GM19023 (cell line): ENCODE measurements around the gene OTUB1.
A peak's percentile ranks its signal among the peaks of the same experiment; 100 is the strongest.

Source experiments
- ATAC-seq: cut with Tn5 transposase; IDR thresholded peaks from one replicate; pipeline ENCODE4 v1.9.1; 2021; ENCODE audit warnings: mild to moderate bottlenecking, moderate library complexity; ENCODE audit not compliant: unreplicated experiment

OTUB1 gene

DNA sequence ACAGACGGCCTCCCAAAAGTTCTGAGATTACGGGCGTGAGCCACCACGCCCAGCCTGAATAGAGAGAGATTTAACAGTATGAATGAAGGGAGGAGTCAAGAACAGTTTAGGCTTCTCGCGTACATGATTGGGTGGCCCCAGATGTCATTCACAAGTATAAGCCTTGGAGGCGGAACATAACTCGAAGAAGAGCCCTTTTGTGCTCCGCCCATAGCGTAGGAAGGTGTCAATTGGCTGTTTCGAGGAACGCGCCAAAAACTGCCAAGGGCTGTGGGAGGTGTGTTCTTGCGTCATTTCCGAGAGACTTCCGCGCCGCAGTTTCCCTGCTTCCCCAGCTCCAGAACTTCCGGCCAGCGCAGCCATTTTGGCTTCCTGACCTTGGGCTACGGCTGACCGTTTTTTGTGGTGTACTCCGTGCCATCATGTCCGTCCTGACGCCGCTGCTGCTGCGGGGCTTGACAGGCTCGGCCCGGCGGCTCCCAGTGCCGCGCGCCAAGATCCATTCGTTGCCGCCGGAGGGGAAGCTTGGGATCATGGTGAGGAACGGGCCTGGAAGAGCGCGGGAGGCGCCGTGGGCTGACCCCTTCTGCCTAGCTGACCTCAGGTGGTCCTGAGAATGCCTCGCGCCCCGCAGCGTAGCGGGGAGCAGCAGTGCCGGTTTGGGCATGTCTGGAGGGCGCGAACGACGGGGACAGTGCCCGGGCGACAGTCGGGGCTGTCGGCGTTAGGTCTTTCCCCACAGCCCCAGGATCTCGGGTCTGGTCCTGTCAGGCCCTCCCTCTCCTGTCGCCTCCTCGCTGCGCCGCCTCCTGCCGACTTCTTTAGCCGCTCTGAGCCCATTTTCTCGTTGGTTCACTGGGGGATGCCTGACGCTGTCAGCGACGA lies 11.7 kb upstream of the OTUB1 start, which contains the start of gene COX8A:
TSS of gene COX8A (plus strand) at position 362 of the 885 bp plus-strand sequence. CDS start at position 423, 61 bp downstream.
- peak; percentile 94 for ATAC-seq

DNA sequence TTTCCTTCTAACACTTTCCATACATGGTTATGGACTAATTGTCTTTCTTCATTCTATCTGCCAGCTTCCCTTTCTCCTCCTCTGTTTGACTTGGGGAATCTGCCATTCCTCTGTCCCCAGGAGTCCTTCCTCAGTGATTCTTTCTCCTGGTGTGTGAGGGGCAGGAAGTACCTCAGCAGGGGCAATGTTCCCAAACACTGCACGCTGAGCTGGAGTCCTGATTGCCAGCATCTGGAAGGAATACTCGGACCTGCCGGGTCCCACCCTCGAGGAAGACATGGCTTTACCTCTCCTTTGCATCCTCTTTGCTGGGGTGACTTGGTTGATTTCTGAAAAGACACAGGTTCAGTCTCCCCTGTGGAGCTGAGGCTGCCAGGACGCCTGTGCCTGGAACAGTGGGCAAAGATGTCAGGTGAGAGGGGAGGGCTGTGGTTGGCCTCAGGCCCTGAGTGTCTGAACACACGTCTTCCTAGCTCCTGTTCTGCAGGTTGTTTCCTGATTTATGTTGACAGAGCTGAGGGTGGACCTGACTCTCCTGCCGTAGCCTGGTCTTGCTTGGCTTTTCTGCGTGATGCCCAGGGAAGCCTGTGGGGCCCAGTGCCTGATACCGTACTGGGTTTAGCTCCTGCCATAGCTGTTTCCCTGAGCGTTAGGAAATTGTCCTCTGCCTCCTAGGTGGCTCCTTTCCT lies 7.5 kb upstream of the OTUB1 start:
- no peak for ATAC-seq

DNA sequence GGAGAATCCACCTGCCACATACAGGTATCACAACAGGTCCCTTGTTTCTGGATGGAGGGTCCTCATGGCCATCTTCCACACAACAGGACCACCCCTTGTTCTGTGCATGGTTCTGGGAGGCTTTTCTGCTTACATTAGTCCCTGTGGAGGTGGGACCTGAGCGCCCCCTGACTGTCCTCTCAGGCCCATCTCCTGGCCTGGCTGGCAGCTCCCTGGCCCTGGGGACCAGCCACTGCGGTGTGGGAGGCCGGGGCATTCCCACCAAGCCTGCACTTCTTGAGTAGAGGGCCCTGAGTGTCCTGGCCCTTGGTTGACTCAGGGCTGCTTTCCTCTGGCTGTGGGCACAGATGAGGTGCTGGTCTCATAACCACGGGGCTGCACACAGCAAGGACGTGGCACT lies 6.8 kb upstream of the OTUB1 start:
- ATAC-seq = no peak

DNA sequence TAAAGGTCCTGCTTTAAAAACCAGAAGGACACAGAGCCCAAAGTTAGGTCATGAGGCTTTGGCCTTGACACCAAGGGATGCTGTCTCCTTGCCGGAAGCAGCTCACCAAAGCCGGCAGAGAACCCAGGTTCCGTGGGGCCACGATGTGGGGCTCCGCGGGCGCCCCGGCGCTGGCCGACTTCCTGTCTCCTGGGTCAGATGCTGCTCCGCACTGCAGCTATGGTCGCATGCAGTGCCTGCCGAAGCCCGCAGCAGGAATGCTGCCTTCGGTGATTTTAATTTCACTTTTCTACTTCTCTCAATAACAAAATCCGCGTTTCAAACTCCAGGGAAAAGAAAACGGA lies 454 bp upstream of the OTUB1 start:
- no peak for ATAC-seq

DNA sequence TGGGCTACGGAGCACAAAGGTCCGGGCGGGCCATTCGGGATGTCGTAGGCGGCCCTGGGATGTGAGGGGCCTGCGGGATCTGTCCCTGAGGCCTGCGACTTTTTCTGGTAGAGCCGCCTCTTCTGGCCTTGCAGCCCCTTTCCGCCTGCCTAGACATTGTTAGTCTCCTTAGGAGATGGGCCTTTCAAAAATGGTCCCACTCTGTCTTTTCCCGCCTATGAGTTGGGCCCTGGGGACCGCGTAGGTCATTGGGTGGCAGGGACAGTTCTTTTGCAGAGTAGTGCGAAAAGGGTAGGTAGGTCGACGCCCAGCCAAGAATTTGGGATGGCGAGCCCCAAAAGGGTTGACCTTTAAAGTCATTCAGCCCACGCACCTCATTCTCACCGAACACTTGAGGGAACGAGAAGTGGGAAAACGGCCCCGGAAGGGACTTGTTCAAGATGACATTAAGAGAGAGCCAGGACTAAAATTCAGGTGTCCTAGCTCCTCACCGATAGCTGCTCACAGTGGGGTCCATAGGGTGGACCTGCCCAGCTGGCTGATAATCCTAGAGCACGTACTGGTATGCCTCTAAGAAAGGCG lies 785 bp downstream of the OTUB1 start:
- ATAC-seq = no peak

DNA sequence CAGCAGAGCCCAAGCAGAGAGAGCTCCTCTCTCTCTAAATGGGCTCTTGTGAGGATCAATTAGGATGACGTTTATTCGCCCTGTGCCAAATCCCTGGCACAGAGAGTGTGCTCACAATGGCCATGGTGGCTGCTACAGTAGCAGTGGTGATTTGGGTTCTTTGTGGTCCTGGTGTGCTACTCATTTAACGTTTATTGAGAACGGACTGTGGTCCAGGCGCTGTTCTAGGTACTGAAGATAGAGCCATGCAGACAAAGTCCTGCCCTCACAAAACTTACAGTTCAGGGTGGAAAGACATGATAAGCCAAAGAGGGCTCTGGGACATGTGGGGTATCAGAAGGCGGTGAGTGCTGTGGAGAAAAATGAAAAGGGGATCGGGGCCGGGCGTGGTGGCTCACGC lies 5.3 kb downstream of the OTUB1 start:
- no peak for ATAC-seq

DNA sequence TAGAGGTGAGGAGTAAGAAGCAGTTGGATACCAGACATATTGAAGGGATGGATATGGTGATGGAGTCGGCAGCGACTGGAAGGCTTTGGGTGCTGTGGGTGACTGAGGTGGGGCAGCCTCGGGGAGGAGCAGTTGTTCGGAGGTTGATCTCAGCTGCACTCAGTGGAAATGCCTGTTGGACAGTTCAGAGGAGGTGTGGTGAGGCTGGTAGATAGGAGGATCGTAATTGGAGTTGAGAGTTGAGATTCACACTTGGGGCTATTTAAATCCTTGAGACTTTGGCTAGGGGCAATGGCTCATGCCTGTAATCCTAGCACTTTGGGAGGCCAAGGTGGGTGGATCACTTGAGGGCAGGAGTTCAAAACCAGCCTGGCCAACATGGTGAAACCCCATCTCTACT lies 6.9 kb downstream of the OTUB1 start:
- no peak for ATAC-seq

DNA sequence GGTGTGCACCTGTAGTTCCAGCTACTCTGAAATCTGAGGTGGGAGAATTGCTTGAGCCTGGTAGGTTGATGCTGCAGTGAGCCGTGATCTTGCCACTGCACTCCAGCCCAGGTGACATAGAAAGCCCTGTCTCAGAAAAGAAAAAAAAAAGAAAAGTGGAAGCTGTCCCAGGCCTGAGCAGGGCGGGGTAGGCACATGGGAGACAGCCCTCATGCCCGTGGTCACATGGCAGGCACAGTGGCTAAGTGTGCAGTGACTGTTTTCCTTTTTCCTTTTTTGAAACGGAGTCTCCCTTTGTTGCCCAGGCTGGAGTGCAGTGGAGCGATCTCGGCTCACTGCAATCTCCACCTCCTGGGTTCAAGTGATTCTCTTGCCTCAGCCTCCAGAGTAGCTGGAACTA lies 7.8 kb downstream of the OTUB1 start:
- ATAC-seq = no peak

DNA sequence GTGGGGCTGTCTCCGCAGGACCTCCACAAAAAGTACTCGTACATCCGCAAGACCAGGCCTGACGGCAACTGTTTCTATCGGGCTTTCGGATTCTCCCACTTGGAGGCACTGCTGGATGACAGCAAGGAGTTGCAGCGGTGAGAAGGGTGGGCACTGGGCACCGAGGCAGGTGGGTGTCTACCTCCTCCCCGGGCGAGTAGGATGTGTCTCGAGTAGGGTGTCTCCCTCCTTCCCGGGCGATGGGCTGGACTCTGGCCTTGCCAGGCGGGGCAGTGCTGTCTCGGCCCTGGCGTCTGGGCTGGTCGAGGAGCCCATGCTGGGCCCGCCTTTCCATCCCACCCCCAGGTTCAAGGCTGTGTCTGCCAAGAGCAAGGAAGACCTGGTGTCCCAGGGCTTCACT lies 10.3 kb downstream of the OTUB1 start:
- no peak for ATAC-seq

DNA sequence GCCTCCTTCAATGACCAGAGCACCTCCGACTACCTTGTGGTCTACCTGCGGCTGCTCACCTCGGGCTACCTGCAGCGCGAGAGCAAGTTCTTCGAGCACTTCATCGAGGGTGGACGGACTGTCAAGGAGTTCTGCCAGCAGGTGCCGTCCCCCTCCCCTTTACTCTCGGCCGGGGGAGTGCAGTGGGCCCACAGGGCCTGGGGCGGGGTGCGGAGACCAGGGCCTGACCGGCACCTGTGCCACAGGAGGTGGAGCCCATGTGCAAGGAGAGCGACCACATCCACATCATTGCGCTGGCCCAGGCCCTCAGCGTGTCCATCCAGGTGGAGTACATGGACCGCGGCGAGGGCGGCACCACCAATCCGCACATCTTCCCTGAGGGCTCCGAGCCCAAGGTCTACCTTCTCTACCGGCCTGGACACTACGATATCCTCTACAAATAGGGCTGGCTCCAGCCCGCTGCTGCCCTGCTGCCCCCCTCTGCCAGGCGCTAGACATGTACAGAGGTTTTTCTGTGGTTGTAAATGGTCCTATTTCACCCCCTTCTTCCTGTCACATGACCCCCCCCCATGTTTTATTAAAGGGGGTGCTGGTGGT lies 11.0 kb downstream of the OTUB1 start:
- ATAC-seq = no peak

DNA sequence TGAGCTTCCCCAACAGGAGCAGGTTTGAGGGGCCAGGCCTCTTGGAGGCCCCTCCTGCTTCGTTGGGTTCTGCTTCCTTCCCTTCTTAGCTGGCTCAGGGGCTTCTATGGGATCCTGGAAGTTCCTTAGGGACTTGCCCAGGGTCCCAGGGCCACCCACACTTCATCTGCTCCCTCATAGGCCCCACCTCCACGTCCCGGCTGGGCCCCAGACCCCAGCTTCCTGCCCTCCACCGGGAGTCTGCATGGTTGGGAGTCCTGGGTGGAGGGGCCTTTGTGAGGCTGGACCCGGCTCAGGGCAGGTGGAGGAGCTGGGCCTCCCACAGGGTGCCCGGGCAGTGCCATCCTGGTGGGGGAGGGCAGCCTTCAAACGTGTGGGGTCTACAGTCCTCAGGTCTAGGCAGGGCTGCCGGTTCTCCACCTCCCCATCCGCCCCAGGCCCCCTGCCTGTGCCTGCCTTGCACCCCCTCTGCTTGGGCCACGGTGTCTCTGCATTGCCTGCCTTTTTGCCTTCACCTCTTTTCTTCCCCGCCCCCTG lies 11.6 kb downstream of the OTUB1 start:
- no peak for ATAC-seq

DNA sequence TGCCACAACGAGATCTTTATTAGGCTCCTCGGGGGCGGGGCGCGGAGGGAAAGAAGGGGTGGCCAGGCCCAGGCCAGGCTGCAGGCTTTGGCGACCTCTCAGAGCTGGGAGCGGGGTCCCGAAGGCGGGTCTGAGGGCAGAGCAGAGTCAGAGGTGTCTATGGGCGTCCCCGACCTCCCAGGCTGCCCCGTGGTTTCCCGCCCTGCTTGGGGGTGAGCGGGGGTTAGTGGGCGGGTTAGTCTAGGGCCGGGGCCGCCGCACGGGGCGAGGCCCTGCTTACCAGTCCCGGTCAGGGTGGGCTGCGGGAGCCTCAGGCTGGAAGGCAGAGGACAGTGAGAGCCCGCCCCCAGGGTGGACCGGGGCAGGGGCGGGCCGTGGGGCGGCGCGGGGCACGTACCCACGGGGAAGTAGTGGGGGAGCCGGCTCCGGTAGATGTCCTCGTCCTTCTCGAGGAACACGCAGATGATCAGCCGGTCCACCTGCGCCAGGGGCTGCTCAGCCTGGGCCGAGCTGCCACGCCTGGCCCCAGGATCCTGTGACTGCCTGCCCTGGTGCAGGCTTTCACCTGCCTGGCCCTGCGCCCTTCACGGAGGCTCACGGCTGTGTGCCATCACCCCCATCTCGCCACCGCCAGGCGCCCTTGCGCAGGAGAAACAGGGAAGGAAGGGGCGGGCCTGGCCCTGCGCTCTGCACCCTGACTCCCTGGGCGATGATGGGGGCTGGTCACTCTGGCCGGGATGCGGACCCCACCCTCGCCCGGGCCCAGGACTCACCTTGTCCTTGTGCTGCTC lies 12.5 kb downstream of the OTUB1 start:
- no peak for ATAC-seq

DNA sequence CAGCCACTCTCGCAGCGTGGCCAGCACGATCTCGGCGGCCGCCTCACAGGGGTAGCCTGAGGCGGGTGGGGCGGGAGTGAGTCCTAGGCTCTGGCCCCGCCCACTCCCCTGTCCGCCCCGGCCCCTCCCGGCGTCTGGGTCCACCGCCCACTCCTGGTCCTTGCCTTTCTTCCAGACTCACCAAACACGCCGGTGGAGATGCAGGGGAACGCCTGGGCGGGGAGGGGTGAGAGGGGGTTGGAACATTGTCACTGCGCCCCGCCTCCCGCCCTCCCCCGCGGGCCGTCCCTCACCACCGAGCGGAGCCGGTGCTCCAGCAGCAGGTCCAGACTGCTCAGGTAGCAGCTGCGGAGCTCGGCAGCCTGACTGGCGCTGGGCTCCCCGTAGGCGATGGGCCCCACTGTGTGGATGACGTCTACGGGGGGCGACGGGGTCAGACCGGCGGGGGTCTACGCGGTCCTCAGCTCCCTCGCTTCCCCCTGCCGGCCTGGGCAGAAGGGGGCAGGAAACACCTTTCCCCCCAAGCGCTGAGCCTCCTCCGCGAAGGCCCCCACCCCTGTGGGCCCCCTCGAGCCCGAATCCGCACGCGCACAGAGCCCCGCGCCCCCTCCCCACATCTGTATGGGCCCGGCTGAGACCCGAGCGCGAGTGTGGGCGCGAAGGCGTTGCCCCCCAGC lies 13.2 kb downstream of the OTUB1 start:
- ATAC-seq = no peak

DNA sequence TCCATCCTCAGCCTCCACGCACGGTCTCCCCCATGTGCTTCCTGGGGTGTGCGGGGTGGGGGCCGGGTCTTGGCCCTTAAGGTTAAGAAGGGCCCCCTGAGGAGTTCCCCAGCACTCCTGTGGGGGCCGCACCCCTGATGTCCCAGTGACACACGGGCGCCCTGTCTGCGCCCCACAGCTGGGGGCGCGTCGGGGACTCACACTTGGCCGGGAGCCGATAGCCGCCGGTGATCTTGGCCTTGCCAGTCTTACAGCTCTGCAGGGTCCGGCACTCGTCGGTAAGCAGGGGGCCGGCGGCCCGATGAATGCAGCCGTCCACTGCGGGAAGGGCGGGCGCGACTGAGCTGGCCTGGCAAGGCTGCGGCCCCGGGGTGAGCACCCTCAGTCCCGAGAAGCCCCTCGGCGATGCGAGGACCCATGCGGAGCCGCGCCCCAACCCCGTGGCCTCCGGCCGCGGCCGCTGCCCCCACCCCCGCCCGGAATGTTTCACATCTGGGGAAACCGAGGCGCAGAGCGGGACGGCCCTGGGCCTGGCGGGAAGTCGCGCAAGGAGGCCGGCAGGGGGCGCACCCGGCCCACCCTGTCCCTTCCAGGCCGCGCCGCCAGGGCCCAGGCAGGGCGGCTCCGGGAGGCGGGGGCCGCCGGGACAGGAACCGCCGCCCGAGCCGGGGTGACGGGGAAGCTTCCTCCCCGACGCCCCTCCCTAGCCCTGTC lies 13.9 kb downstream of the OTUB1 start:
- ATAC-seq = no peak

DNA sequence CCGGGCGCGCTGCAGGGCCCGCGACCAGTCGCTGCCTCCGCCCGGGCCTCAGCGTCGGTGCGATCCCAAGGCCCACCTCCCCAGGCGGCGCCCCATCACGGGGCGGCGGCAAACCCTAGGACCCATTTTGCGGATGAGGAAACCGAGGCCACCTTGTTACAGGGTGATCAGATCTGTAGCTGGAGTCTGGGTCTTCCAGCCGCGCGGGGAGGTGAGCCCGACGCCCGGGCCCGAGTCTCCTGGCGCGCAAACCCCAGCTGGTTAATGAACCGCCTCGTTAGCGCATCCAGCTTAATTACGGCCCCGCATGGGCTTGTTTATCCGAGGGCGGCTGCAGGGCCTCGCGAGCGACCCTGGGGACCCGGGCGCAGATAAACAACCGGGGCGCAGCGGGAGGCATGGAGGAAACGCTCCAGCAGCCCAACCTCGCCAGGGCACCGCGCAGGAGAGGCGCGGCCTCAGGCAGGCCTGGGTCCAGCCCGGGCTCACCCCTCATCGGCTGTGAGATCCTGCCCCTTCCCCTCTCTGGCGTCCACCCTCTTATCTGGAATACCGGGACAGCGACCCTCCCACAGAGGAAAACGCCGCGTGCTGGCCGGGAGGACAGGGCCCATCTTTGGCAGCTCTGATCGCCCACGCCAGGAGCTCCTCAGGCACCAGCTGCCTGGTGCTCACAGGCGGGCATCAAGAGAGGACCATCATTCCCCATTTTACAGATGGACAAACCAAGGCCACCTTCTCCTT lies 14.7 kb downstream of the OTUB1 start:
- no peak for ATAC-seq

DNA sequence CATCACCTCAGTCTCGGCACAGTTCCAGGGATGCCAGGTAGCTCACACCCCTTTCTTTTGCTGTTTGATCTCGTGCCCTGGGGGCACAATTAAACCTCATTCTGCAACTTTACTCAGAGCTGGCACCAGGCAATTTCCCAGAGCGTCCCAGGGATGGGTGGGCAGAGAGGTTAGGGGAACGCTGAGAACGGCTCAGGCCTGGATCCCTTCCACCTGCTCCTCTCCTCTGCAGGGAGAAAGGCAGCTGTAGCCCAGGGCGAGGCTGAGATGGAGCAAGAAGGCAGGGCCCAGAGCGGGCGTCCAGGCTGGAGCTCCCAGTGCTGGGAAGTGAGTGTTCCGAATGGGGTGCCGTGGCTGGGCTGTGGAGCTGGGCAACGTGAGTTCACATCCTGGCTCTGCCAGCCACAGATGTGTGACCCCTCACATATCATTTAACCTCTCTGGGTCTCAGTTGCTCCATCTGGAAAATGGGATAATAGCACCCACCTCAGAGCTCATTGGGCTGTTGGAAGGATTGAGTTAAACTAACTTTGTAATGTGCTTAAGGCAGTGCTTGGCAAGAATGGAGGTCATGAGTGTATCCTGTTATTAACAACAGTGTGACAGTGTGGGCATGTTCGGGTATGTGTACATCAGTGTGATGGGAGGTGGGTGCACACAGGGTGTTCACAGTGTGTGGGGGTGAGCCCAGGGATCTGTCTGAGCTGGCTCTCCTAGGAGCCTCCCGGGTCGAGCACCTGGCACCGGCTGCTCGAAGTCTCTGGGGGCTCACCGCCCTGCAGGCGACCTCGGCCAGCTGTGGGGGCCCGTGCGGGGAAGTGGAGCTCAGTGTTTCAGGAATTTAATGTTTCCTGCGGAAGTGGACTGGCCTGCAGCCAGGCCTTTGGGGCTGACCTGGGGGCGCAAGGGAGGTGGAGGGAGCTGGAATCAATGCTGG lies 15.5 kb downstream of the OTUB1 start:
- ATAC-seq = no peak

DNA sequence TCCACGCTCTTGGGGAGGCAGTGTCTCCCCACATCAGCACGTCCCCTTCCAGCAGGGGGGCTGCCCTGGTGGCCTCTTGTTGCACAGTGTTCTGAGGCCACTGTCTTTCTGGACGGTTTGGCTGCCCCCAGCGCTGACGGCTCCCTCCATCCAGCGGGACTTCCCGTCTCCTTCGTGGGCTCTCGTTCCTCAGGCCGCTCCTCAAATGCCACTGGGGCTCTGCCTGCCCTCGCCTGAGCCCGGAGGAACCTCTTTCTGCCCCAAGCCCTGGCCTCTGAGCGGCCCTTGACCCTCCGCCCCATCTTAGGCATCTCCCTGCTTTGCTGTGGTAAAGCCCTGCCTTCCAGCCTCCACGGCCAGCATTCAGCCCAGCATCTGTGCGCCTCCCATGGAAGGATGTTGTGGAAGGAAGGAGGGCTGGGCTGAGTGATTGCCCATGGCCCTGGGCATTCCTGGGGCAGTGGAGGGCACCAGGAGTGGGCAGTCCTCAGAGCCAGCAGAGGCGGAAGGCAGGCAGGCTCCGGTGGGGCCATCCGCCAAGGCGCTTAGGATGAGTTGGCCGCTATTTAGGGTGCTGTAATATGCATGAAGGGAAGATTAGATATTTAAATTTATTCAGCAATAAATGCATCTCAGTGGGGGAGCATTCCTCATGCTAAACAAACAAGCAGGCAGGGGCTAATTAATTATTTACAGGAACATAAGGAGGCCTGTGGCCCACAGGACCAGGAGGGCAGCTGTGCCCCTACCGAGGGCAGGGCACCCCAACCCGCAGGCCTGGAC lies 17.8 kb downstream of the OTUB1 start:
- no peak for ATAC-seq
